ENCODE data around the gene KDM7A.

Gene KDM7A

DNA sequence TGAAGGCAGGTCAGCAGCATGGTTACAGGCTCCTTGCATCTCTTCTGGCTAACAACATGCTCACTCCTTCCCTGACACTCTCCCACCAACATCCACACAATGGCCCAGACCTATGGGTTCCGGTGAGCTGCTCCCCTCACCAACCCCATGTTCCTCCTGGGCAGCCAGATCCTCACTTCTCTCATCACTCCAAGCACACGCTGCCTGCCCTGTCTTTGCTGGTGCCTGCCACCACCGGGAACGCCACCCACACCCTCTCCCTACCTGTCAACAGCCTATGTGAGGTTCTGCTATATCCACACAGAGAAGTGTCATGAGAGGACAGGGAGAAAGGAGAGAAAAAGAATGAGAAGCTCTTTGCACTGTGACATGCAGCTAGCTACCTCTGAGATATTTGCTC is 128.6 kb downstream of the KDM7A start:
- Histone ChIP-seq H3K9ac (ENCODE audit: low read length) (no peak overlapping the region), H4K91ac (ENCODE audit: low read depth, low read length) (no peak overlapping the region), H3K4me1 (ENCODE audit: control insufficient read depth in 1 of 2, insufficient read depth in 2 of 2, low read length in 2 of 2) (no peaks in the 10 kb centered on the region), H2BK120ac (ENCODE audit: insufficient read depth, low read length, poor library complexity) (no peak overlapping the region), H3K4me2 (ENCODE audit: low read length) (no peak overlapping the region), H4K12ac (ENCODE audit: low read depth, low read length) (no peak overlapping the region), H3K4me3 (ENCODE audit: low read depth, low read length) (no peak overlapping the region), H3K4ac (ENCODE audit: low read depth, low read length) (no peak overlapping the region), H3K36me3 (ENCODE audit: control insufficient read depth in 1 of 2, insufficient read depth in 2 of 2, low read length in 2 of 2) (no peaks in the 10 kb centered on the region), H2AK5ac (ENCODE audit: low read length) (no peak overlapping the region), H3K27me3 (ENCODE audit: insufficient read depth, low read length) (no peaks in the 10 kb centered on the region), H4K8ac (ENCODE audit: low read depth, low read length) (no peak overlapping the region), H3K27ac (ENCODE audit: low read depth, low read length) (no peak overlapping the region), H3K79me1 (ENCODE audit: low read length) (no peaks in the 10 kb centered on the region), H2BK5ac (ENCODE audit: low read depth, low read length, poor library complexity) (no peak overlapping the region), H2BK12ac (ENCODE audit: low read length) (no peak overlapping the region), H3K79me2 (ENCODE audit: control insufficient read depth, insufficient read depth, low read length, poor library complexity) (no peaks in the 10 kb centered on the region), H2AFZ (ENCODE audit: insufficient read depth, low read length, poor library complexity) (no peak overlapping the region), H3K9me3 (ENCODE audit: insufficient read depth, low read depth, low read length) (no peaks in the 10 kb centered on the region), H3K23ac (ENCODE audit: low read length) (no peak overlapping the region), H3K18ac (ENCODE audit: low read length) (no peak overlapping the region), H3K14ac (ENCODE audit: low read length) (no peak overlapping the region)
- DNase-seq: no peak
- no CpG with 5 or more reads among the region's 4 CpGs for WGBS (ENCODE audit: extremely low coverage, insufficient coverage, insufficient read length)

DNA sequence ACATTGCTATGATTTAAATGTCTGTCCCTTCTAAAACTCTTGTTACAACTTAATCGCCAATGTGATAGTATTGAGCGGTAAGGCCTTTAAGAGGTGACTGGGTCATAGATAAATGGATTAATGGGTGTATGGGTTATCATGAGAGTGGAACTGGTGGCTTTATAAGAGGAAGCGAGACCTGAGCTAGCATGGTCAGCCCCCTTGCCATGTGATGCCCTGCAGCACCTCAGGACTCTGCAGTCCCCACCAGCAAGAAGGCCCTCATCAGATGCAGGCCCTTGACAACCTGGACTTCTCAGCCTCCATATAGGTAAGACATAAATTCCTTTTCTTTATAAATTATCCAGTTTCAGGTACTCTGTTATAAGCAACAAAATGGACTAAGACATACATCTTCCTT is 129.6 kb downstream of the KDM7A start:
- no peak overlapping the region for H2BK120ac ChIP-seq (ENCODE audit: insufficient read depth, low read length, poor library complexity)
- no peak overlapping the region for H2BK5ac ChIP-seq (ENCODE audit: low read depth, low read length, poor library complexity)
- no peak overlapping the region for H3K9ac ChIP-seq (ENCODE audit: low read length)
- no peak overlapping the region for H3K4me3 ChIP-seq (ENCODE audit: low read depth, low read length)
- no peak overlapping the region for H4K12ac ChIP-seq (ENCODE audit: low read depth, low read length)
- no peak overlapping the region for H3K14ac ChIP-seq (ENCODE audit: low read length)
- H3K4ac ChIP-seq (ENCODE audit: low read depth, low read length): no peak overlapping the region
- H3K18ac ChIP-seq (ENCODE audit: low read length): no peak overlapping the region
- no peaks in the 10 kb centered on the region for H3K79me2 ChIP-seq (ENCODE audit: control insufficient read depth, insufficient read depth, low read length, poor library complexity)
- DNase-seq: no peak
- no peak overlapping the region for H2AFZ ChIP-seq (ENCODE audit: insufficient read depth, low read length, poor library complexity)
- H3K27ac ChIP-seq (ENCODE audit: low read depth, low read length): no peak overlapping the region
- H3K27me3 ChIP-seq (ENCODE audit: insufficient read depth, low read length): no peaks in the 10 kb centered on the region
- H4K8ac ChIP-seq (ENCODE audit: low read depth, low read length): no peak overlapping the region
- H3K4me2 ChIP-seq (ENCODE audit: low read length): no peak overlapping the region
- no peaks in the 10 kb centered on the region for H3K79me1 ChIP-seq (ENCODE audit: low read length)
- no peaks in the 10 kb centered on the region for H3K9me3 ChIP-seq (ENCODE audit: insufficient read depth, low read depth, low read length)
- H2AK5ac ChIP-seq (ENCODE audit: low read length): no peak overlapping the region
- H2BK12ac ChIP-seq (ENCODE audit: low read length): no peak overlapping the region
- H4K91ac ChIP-seq (ENCODE audit: low read depth, low read length): no peak overlapping the region
- WGBS (ENCODE audit: extremely low coverage, insufficient coverage, insufficient read length): no CpG with 5 or more reads among the region's 3 CpGs
- no peaks in the 10 kb centered on the region for H3K4me1 ChIP-seq (ENCODE audit: control insufficient read depth in 1 of 2, insufficient read depth in 2 of 2, low read length in 2 of 2)
- H3K36me3 ChIP-seq (ENCODE audit: control insufficient read depth in 1 of 2, insufficient read depth in 2 of 2, low read length in 2 of 2): no peaks in the 10 kb centered on the region
- no peak overlapping the region for H3K23ac ChIP-seq (ENCODE audit: low read length)

DNA sequence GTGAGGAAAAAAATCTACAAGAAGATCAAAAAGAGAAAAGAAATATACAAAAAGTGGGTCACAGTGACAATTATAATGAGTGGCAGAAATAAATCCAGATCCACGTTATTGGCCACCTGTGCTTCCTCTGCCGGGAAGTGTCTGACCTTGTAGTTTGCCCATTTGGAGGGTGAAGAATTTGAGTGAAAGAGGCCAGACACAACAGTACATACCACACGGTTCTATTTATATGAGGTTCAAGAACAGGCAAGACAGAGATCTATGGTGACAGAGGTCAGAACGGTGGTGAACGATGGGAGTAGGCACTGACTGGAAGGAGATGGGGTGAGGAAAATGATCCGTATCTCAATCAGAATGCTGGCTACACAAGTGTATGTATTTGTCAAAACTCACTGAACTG is 131.1 kb downstream of the KDM7A start:
- no CpG with 5 or more reads among the region's 6 CpGs for WGBS (ENCODE audit: extremely low coverage, insufficient coverage, insufficient read length)
- no peak for DNase-seq
- H3K9ac ChIP-seq (ENCODE audit: low read length): no peak overlapping the region
- H3K14ac ChIP-seq (ENCODE audit: low read length): no peak overlapping the region
- H2BK120ac ChIP-seq (ENCODE audit: insufficient read depth, low read length, poor library complexity): no peak overlapping the region
- no peaks in the 10 kb centered on the region for H3K79me1 ChIP-seq (ENCODE audit: low read length)
- no peak overlapping the region for H3K4ac ChIP-seq (ENCODE audit: low read depth, low read length)
- H3K36me3 ChIP-seq (ENCODE audit: control insufficient read depth in 1 of 2, insufficient read depth in 2 of 2, low read length in 2 of 2): no peaks in the 10 kb centered on the region
- H3K9me3 ChIP-seq (ENCODE audit: insufficient read depth, low read depth, low read length): no peaks in the 10 kb centered on the region
- H3K18ac ChIP-seq (ENCODE audit: low read length): no peak overlapping the region
- H3K4me3 ChIP-seq (ENCODE audit: low read depth, low read length): no peak overlapping the region
- no peak overlapping the region for H2BK12ac ChIP-seq (ENCODE audit: low read length)
- H3K27me3 ChIP-seq (ENCODE audit: insufficient read depth, low read length): no peaks in the 10 kb centered on the region
- H2BK5ac ChIP-seq (ENCODE audit: low read depth, low read length, poor library complexity): no peak overlapping the region
- no peak overlapping the region for H4K8ac ChIP-seq (ENCODE audit: low read depth, low read length)
- no peak overlapping the region for H3K23ac ChIP-seq (ENCODE audit: low read length)
- H2AFZ ChIP-seq (ENCODE audit: insufficient read depth, low read length, poor library complexity): no peak overlapping the region
- H4K12ac ChIP-seq (ENCODE audit: low read depth, low read length): no peak overlapping the region
- H3K79me2 ChIP-seq (ENCODE audit: control insufficient read depth, insufficient read depth, low read length, poor library complexity): no peaks in the 10 kb centered on the region
- no peak overlapping the region for H3K4me2 ChIP-seq (ENCODE audit: low read length)
- no peak overlapping the region for H2AK5ac ChIP-seq (ENCODE audit: low read length)
- no peak overlapping the region for H3K27ac ChIP-seq (ENCODE audit: low read depth, low read length)
- no peak overlapping the region for H4K91ac ChIP-seq (ENCODE audit: low read depth, low read length)
- H3K4me1 ChIP-seq (ENCODE audit: control insufficient read depth in 1 of 2, insufficient read depth in 2 of 2, low read length in 2 of 2): no peaks in the 10 kb centered on the region

DNA sequence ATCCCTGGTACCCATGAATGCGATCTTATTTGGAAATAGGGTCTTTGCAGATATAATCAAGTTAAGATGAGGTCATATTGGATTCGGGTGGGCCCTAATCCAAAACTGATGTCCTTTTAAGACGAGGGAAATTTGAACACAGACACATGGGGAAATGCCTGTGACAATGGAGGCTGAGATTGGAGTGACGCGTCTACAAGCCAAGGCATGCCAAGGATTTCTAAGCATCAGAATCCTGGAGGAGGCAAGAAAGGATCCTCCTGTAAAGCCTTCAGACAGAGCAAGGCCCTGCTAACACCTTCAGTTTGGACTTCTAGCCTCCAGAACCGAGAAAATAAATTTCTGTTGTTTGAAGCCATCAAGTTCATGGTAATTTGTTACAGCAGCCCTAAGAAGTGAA is 132.5 kb downstream of the KDM7A start:
- Histone ChIP-seq H3K23ac (ENCODE audit: low read length) (no peak overlapping the region), H2AK5ac (ENCODE audit: low read length) (no peak overlapping the region), H2AFZ (ENCODE audit: insufficient read depth, low read length, poor library complexity) (no peak overlapping the region), H4K8ac (ENCODE audit: low read depth, low read length) (no peak overlapping the region), H3K79me1 (ENCODE audit: low read length) (no peaks in the 10 kb centered on the region), H2BK5ac (ENCODE audit: low read depth, low read length, poor library complexity) (no peak overlapping the region), H4K12ac (ENCODE audit: low read depth, low read length) (no peak overlapping the region), H3K79me2 (ENCODE audit: control insufficient read depth, insufficient read depth, low read length, poor library complexity) (no peaks in the 10 kb centered on the region), H3K4me3 (ENCODE audit: low read depth, low read length) (no peak overlapping the region), H3K27me3 (ENCODE audit: insufficient read depth, low read length) (no peaks in the 10 kb centered on the region), H3K36me3 (ENCODE audit: control insufficient read depth in 1 of 2, insufficient read depth in 2 of 2, low read length in 2 of 2) (no peaks in the 10 kb centered on the region), H3K14ac (ENCODE audit: low read length) (no peak overlapping the region), H3K27ac (ENCODE audit: low read depth, low read length) (no peak overlapping the region), H3K18ac (ENCODE audit: low read length) (no peak overlapping the region), H2BK120ac (ENCODE audit: insufficient read depth, low read length, poor library complexity) (no peak overlapping the region), H2BK12ac (ENCODE audit: low read length) (no peak overlapping the region), H3K9me3 (ENCODE audit: insufficient read depth, low read depth, low read length) (no peaks in the 10 kb centered on the region), H3K4me2 (ENCODE audit: low read length) (no peak overlapping the region), H4K91ac (ENCODE audit: low read depth, low read length) (no peak overlapping the region), H3K9ac (ENCODE audit: low read length) (no peak overlapping the region), H3K4ac (ENCODE audit: low read depth, low read length) (no peak overlapping the region), H3K4me1 (ENCODE audit: control insufficient read depth in 1 of 2, insufficient read depth in 2 of 2, low read length in 2 of 2) (no peaks in the 10 kb centered on the region)
- DNase-seq: no peak
- WGBS (ENCODE audit: extremely low coverage, insufficient coverage, insufficient read length): no CpG with 5 or more reads among the region's 6 CpGs

DNA sequence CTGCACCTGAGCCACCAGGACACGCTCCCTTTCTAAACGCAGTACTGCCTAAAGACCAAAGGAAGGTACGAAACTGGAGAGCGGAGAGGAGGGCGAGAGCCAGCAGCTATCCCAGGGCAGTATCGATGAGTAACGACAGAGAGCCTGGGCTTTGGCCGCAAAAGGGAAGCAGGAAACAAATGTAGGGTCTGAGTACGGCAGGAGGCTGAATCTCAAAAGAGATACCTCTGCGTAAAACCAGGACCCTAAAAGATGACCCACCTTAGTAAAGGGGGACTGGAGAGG is 134.5 kb downstream of the KDM7A start:
- no peak overlapping the region for H2AK5ac ChIP-seq (ENCODE audit: low read length)
- H4K91ac ChIP-seq (ENCODE audit: low read depth, low read length): no peak overlapping the region
- no peak overlapping the region for H3K4ac ChIP-seq (ENCODE audit: low read depth, low read length)
- H3K9me3 ChIP-seq (ENCODE audit: insufficient read depth, low read depth, low read length): no peaks in the 10 kb centered on the region
- no peak overlapping the region for H3K9ac ChIP-seq (ENCODE audit: low read length)
- H4K12ac ChIP-seq (ENCODE audit: low read depth, low read length): no peak overlapping the region
- H3K4me3 ChIP-seq (ENCODE audit: low read depth, low read length): no peak overlapping the region
- no peaks in the 10 kb centered on the region for H3K79me1 ChIP-seq (ENCODE audit: low read length)
- H3K23ac ChIP-seq (ENCODE audit: low read length): no peak overlapping the region
- DNase-seq: no peak
- H3K27me3 ChIP-seq (ENCODE audit: insufficient read depth, low read length): no peaks in the 10 kb centered on the region
- no peak overlapping the region for H3K27ac ChIP-seq (ENCODE audit: low read depth, low read length)
- no peak overlapping the region for H2BK5ac ChIP-seq (ENCODE audit: low read depth, low read length, poor library complexity)
- H3K79me2 ChIP-seq (ENCODE audit: control insufficient read depth, insufficient read depth, low read length, poor library complexity): no peaks in the 10 kb centered on the region
- H4K8ac ChIP-seq (ENCODE audit: low read depth, low read length): no peak overlapping the region
- no CpG with 5 or more reads among the region's 10 CpGs for WGBS (ENCODE audit: extremely low coverage, insufficient coverage, insufficient read length)
- no peak overlapping the region for H3K14ac ChIP-seq (ENCODE audit: low read length)
- H2BK120ac ChIP-seq (ENCODE audit: insufficient read depth, low read length, poor library complexity): no peak overlapping the region
- H2BK12ac ChIP-seq (ENCODE audit: low read length): no peak overlapping the region
- H3K36me3 ChIP-seq (ENCODE audit: control insufficient read depth in 1 of 2, insufficient read depth in 2 of 2, low read length in 2 of 2): no peaks in the 10 kb centered on the region
- H3K18ac ChIP-seq (ENCODE audit: low read length): no peak overlapping the region
- no peak overlapping the region for H2AFZ ChIP-seq (ENCODE audit: insufficient read depth, low read length, poor library complexity)
- no peak overlapping the region for H3K4me2 ChIP-seq (ENCODE audit: low read length)
- H3K4me1 ChIP-seq (ENCODE audit: control insufficient read depth in 1 of 2, insufficient read depth in 2 of 2, low read length in 2 of 2): no peaks in the 10 kb centered on the region

Measured in trophoblast cell (in vitro differentiated cells and primary cell).